Keratinocyte (primary cell): ENCODE measurements around the gene KATNB1.

ENCODE experiments used
- CTCF ChIP-seq, 3 experiments: IDR thresholded peaks in 1 of 3; conservative IDR thresholded peaks in 1 of 3; optimal IDR thresholded peaks in 1 of 3; 2 replicates in 2 of 3; 3 replicates in 1 of 3; pipeline versions ENCODE3 to v1.5.1; 2011; ENCODE audit warnings: low read length in 3 of 3, mild to moderate bottlenecking in 3 of 3, moderate library complexity in 2 of 3, control low read depth in 1 of 3, inconsistent platforms in 1 of 3; ENCODE audit not compliant: insufficient read depth in 2 of 3; ENCODE audit errors: extremely low read depth in 1 of 3
- EZH2 ChIP-seq: IDR thresholded peaks from one replicate; pipeline ENCODE4 v1.6.1; 2012; ENCODE audit warnings: inconsistent platforms, mild to moderate bottlenecking, low read length, moderate library complexity

GRCh38 chr16:57711993-57712392, 23.6 kb upstream of the KATNB1 start:
- no peak for TF ChIP-seq CTCF (optimal IDR thresholded peaks at IDR 0.05 in 1 of 3, IDR thresholded peaks at IDR 0.05 in 1 of 3, conservative IDR thresholded peaks at IDR 0.05 in 1 of 3; ENCODE audit: extremely low read depth in 1 of 3, insufficient read depth in 2 of 3, low read length in 3 of 3)
- no peak for TF ChIP-seq EZH2
